Esophagus muscularis mucosa (tissue), 3 donors: ENCODE results near the gene SCAF8.

ENCODE experiments used
- CTCF ChIP-seq, 3 experiments: fragments of 200-600 bp in 2 of 3; fragments of 450-650 bp in 1 of 3; sonication (generic) in 2 of 3; IDR thresholded peaks; one replicate each; pipeline ENCODE4 v1.5.1; 2017 to 2019; ENCODE audit warnings: antibody characterized with exemption in 3 of 3, mild to moderate bottlenecking in 2 of 3, moderate library complexity in 1 of 3
- POLR2AphosphoS5 ChIP-seq, 2 donors: sonication (generic); formaldehyde crosslinking; IDR thresholded peaks; one replicate each; pipeline ENCODE4 v1.6.1; 2017; ENCODE audit warnings: antibody characterized with exemption in 2 of 2

GRCh38 chr6:154865291-154865690 lies 132.1 kb downstream of the SCAF8 start:
- TF ChIP-seq CTCF (IDR thresholded peaks at IDR 0.05): no peak
- no peak for TF ChIP-seq POLR2AphosphoS5 (IDR thresholded peaks at IDR 0.05)
